ENCODE measurements around the gene MYH14.

The MYH14 gene

DNA sequence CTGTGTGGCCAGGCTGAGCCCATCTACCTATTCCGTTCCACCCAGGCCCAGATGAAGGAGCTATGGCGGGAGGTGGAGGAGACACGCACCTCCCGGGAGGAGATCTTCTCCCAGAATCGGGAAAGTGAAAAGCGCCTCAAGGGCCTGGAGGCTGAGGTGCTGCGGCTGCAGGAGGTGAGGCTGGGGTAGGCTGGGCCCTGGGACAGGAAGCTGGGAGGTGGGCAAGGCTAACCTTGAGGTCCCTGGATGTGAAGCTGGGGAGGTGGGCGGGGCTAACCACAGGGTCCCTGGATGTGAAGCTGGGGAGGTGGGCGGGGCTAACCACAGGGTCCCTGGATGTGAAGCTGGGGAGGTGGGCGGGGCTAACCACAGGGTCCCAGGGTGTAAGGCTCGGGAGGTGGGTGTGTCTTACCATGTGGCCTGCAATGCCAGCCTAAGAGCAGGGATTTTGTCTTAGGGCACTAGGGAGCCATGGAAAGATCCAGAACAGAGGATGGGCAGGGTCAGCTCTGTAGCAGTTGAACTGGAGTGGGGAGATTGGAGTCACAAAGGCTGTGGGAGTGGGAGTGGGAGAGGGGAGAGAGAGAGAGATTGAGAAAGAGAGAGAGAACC is 88.9 kb downstream of the MYH14 start:
- no peak for DNase-seq (ENCODE audit: low spot score)

DNA sequence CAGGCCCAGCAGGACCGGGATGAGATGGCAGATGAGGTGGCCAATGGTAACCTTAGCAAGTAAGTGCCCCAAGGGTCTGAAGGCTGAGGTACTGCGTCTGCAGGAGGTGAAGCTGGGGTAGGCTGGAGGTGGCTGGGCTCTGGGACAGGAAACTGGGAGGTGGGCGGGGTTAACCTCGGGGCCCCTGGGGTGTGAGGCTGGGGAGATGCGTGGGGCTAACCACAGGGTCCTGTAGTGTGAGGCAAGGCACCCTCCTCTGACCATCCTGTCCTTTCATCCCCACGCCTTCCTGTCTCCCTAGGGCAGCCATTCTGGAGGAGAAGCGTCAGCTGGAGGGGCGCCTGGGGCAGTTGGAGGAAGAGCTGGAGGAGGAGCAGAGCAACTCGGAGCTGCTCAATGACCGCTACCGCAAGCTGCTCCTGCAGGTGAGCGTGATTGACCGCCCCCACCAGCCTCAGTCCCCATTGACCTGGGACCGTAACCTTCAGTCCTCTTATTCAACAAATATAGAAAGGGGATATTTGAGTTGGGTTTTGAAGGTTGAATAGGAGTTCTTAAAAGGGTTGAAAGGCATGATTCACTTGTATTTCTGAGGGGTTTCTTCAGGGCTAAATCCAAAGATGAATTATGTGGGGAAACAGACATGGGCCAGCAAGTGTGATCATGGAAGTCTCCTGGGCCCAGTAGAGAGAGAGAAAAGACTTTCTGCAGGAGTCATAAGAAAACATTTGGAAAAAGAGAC is 90.0 kb downstream of the MYH14 start:
- DNase-seq (ENCODE audit: low spot score), result no peak

DNA sequence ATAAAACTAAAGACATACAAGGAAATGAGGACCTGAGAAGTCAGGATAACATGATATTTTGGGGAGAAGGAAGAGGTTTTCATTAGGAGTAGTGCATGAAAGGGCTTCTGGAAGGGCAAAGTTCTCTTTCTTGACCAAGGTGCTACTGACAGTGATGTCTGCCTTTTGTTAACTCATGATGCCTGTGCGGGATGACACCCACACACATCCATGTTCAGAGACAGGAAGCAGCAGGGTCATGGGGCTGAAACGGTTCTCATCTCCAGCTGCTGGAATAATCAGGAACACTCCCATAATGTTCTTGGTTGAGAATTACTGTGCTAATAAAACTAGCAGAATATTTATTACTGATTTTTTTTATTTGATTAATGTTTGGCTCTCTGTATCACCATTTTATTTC is 96.6 kb downstream of the MYH14 start:
- DNase-seq (ENCODE audit: low spot score), result no peak

DNA sequence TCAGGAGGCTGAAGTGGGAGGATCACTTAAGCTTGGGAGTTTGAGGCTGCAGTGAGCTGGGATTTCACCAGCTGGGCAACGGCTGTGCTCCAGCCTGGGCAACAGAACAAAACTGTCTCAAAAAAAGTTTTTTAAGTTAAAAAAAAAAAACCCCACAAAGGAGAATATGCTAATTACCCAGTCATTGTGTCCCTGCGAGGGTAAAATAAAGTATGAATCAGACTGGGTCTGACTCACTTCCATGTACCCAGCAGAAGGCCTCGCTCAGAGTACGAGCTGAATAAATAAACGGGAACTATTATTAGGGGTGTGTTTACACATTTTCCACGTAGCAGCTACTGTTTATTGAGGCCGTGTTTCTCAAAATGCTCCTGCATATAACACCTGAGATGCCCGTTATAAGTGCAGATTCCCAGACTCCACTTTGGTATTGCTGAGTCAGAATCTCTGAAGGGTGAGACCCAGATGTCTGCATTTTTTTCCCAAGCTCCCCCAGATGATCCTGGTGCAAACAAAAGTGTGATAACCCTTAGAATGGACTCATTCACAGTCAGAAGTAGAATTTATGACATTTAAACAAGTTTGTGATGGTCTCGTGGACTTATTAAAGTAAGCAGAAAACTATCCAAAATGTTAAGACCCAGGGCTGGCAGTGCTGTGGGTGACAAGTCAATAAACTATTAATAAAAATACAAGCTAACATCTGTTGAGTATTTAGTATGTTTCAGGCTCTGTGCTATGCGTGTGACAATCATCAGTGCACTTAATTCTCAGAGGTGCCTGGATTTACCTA is 97.6 kb downstream of the MYH14 start:
- DNase-seq (ENCODE audit: low spot score), result peak; percentile 61

DNA sequence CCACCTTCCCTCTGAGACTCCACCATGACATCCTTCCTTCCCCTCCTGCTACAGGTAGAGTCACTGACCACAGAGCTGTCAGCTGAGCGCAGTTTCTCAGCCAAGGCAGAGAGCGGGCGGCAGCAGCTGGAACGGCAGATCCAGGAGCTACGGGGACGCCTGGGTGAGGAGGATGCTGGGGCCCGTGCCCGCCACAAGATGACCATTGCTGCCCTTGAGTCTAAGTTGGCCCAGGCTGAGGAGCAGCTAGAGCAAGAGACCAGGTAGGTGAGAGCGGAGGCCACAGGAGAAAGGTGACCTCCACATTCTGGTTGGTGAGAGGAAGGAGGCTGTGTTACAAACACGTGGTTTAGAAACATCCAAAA is 98.2 kb downstream of the MYH14 start:
- DNase-seq (ENCODE audit: low spot score), result no peak

DNA sequence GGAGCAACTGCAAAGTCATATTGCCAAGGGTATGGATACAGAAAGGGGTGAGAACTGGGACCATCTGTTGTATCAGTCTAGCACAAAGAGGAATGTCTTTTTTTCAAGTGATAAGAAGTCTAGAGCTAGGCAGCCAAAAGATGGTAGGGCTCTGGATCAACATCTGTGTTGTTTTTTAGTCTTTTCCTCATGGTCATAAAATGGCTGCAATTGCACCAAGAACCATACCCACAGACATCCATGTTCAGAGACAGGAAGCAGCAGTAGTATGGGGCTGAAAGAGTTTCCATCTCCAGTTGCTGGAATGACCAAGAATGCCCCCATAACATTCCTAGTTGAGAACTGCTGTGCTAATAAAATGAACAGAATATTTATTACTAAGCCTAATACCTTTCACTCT is 100.1 kb downstream of the MYH14 start:
- DNase-seq (ENCODE audit: low spot score), result no peak

DNA sequence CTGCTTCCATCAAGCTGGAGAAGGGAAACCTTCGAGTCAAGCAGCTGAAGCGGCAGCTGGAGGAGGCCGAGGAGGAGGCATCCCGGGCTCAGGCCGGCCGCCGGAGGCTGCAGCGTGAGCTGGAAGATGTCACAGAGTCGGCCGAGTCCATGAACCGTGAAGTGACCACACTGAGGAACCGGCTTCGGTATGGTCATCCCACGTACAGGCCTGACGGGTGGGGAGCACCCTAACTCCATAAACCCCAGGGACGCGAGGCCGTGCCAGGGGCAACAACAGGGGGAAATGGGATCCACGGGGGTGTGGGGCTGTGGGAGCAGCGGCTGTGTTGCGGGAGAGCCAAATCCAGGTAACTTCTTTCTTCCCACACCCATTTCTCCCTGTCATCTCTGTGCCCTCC is 105.6 kb downstream of the MYH14 start:
- no peak for DNase-seq (ENCODE audit: low spot score)

DNA sequence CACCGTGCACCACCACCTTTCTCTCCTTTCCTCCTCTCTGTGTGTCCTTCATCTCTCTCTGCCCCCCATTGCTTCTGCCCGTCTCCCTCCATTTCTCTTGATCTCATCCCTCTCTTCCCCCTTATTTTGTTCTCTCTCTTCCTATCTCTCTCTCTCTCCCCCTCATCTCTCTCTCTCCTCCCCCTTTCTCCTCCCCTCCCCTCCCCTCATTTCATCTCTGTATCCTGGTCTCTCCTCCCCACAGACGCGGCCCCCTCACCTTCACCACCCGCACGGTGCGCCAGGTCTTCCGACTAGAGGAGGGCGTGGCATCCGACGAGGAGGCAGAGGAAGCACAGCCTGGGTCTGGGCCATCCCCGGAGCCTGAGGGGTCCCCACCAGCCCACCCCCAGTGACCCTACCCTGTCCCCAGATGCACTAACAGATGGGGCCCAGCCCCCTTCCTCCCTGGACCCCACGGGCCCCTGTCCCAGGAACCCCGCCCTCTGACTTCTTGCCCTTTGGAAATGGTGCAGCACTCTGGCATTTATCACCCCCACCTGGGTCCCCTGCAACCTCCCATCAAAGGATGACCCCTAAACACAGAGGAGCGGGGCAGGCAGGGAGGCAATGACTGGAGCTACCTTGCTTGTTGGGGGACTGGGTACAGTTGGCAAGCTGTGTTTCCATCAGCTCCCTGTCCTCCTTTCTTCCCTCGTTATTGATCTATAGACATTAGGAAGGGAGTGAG is 106.1 kb downstream of the MYH14 start:
- no peak for DNase-seq (ENCODE audit: low spot score)

DNA sequence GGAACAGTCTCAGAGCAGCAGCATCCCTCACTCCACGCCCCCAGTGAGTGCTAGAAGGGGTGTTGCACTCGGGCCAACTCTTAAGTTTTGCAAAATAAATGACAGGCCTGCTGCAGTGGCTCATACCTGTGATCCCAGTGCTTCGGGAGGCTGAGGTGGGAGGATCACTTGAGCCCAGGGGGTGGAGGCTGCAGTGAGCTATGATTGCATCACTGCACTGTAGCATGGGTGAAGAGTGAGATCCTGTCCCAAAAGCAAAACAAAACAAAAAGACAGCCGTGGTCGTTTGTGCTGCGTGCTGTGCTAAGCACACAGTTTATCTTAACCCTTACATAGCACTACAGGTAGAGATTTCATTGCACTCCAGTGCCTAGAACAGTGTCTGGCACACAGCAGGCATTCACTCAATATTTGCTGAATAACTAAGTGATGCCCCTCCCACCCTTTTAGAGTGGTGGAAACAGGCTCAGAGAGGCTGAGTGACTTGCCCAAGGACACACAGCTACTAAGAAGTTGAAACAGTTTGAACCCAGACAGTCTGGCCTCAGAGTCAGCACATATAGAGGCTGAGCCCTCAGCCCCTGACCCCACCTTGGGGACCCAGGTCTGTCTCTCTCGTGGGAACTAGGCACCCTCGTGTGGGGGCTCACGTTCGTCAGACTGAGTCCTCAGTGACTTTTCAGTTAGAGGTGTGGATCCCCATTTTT is 107.5 kb downstream of the MYH14 start:
- no peak for DNase-seq (ENCODE audit: low spot score)

DNA sequence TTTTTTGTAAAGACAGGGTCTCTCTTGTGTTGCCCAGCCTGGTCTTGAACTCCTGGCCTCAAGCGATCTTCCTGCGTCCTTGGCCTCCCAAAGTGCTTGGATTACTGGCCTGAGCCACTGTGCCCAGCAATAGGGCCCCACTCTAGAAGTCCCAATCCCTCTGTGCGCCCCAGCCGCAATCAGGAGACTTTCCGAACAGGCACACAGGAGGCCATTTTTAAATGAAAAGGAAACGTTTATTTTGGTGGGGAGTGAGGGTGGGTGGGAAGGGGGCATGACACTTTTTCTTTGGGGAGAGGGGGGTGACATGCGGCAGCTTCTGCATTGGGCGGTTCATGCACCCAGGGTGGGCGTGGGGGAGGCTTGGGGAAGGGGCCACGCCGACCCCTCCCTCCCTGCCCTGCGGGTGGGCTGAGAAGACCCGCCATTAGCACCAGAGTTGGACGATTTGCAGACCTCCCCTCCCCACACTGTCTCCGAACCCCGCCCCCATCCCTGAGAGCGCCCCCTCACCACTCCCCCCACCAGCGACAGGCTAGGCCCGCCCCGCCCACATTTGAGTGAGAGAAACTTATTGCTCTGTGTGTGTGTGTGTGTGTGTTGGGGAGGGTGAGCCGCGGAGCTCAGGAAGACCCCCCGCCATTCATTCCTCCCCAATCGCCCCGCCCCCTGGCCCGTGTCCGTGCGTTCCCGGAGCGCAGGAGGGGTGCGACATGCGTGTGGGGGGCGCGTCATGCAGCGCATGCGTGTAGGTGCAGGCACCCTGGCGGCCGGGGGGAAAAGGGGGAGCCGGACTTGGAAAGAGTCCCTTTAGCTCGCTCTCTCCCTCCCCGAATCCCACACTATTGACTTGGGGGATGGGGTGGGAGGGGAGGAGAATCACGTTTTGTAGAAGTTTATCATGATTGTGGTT is 108.6 kb downstream of the MYH14 start:
- peak; percentile 38 for DNase-seq (ENCODE audit: low spot score)

DNA sequence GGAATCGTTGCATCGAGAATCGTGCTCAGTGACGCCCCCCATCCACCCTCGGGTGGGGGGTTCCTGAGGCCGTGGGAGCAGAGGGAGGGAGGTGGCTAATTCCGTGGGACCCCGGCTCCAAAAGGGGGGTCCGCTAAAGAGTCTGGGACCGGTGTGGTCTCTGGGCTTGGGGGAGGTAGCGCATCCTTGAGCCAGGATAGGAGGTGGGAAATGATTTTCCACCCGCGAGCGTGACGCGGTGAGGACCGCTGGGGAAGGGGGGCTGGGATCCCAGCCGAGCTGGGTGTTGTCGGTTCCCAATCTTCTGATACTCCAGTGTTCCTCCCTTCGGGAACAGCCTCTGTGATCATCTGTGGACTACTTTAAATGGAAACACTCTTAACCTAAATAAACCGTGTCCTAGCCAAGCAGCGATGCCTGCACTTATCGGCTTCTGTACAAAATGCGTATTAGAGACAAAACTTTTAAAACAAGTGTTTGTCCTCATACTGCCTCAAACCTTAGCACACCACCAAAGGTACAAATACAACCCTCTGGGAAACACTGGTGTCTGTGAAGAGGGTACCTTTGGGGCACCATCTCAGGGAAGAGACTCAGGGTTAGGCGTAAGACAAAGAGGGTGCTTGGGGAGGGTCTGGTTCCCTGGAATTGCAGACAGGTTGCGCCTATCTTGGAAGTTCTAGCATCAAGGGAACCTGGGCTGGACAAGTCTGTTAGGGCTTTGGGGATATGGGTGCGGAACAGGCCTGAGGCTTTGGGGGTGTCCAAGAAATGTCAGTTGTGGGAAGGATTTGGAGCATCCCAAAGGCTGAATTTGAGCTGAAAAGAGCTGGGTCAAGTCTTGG is 109.8 kb downstream of the MYH14 start:
- no peak for DNase-seq (ENCODE audit: low spot score)

DNA sequence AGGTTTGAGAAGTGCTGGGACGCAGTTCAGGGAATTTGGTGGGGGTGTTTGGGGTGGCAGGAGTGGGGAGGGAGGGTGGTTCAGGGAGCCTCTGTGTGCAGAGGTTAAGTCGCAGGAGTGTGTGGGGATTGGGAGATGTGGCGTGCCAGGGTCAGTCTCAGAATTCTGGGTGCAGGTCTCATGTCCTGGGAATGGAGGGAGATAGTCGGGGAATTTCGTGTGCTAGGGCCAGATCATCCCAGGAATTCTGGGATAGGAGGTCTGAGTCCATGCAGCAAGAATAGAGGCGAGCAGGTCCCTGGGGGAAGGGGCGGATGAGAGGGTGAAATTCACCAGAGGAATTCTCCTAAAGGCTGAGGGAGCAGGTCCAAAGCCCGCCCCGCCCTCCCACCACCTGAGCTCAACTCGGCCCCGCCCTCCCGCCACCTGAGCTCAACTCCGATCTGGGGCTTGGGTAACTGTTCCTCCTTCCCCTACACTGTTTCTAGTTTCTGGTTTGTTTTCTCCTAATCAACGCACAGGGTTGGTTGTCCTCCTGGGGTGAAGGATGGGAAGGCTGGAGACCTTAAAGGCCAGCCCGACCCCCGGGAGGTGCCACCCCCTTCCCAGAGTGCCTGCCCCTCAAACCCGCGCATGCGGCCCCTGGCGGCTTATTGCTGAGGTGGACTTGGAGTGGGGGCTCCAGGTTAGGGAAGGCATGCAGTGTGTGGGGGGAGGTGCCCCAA is 110.6 kb downstream of the MYH14 start:
- DNase-seq (ENCODE audit: low spot score), result no peak

DNA sequence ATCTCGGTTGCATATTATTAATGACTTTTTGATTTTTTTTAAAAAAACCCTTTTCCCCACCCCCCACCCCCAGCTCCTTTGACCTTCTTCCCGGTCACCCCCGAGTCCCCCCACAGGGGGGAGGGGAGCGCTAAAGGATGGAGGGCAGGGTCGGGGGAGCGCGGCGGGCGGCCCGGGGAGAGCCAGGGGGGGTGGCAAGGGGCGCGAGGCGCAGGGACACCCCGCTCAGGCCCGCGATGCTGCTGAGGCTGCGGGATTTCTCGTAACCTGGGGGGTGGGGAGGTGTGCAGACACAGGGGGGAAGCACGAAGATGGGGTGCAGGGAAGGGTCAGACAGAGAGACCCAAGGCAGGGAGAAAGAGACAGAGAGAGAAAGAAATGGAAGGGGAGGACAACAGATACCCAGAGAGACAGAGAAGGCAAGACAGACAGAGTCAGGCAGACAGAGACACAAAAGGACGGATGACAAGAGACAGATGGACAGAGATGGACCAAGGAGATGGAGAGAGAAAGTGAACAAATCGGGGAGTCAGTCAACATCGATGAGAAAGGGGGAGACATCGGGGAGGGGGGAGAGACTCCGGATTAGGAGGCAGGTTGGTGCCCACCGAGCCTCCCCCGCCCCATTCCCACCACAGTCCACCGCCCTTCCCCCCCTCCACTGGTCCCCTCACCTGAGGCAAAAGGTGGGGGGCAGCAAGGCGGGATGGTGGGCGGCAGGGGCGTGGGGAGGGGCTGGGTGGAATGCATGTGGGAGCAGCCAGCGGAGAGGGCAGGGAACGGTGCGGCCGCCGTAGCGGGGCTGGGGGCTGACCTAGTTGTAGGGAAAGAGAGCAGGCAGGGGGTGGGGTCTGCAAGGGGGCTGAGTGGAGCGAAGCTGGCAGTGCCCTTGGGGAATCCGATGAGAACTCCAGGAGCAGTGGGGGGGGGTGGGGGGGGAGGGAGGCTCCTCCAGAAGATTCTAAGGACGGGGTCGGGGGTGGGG is 111.6 kb downstream of the MYH14 start:
- DNase-seq (ENCODE audit: low spot score), result no peak

DNA sequence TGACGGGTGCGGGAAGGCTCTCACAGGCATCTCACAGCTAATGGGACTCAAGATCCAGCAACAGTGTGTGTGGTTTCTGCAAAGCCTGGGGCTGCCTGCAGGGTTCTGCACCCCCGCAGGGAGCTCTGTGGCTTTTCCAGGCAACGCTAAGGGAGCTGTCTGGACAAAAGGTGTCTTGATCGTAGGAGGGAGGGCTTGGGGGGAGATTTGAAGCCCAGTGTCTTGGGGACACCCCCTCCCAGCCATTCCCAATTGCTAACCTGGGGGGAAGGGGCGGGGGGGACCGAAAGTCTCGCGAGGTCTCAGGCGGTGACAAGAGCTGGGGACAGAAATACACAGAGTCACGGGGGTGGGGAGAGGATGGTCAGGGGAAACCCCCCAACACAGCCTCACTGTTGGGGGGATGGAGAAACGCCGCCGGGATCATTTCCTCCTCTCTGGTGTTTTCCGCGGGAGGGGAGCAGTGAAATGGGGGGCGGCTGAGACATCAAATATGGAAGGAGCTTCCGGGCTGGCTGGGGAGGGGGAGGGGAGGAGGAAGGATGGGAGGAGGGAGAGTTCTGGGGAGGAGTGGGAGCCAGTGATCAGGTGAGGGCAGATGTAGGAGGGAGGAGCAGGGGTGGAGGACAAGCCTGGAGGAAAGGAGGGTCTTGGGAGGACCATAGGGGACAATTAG is 112.5 kb downstream of the MYH14 start:
- no peak for DNase-seq (ENCODE audit: low spot score)

DNA sequence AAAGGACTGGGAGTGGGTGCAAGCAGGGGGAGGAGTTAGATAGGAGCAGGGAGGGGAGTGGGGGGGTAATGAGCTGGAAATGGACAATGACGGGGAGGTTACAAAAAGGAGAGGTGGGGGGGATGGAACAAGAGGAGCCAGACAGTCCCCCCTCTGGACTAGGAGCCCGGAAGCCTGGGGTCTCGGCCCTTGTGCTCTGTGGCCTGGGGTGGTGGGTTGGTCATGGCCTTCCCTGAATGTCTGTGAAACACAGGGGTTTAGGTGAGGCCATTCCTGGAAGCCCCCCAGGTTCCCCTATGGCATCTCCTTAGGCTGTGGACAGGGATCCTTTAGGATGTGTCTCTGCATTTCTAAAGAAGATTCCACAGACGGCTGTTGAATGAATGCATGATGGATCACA is 113.7 kb downstream of the MYH14 start:
- no peak for DNase-seq (ENCODE audit: low spot score)

DNA sequence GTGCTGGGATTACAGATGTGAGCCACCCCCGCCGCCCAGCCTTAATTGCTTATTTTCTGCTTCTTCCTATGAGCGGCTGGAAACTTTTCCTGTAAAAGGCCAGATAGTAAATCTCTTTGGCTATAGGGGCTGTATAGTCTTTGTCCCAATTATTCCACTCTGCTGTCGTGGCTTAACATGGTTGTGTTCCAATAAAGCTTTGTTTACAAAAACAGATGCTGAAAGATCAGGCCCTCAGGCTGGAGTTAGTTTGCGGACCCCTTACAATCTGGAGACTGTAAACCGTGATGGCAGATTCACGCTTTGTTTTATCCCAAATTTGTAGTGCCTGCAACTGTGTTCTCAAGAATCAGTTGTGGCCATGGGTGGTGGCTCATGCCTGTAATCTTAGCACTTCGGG is 115.0 kb downstream of the MYH14 start:
- no peak for DNase-seq (ENCODE audit: low spot score)

DNA sequence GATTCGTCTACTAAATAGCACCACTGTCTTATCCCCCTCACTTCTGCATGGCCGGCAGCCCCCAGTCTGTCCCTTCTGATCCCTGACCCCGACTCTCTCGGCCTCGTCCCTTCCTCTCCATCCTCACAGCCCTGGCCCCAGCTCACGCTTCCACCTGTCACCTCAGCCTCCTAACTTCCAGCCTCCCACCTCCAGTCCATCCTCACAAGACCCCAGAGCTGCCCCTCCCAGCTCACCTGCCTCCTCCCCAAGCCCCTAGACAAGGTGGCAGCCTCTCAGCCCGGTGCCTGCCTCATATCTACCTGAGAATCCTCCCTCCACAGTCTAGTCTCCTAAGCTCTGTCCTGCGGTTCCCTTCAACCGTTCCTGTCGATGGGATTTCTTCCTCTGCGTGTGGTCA is 115.7 kb downstream of the MYH14 start:
- no peak for DNase-seq (ENCODE audit: low spot score)

All from GM03348 (cell line).